IPS DF 6.9 (cell line): Measurements from ENCODE around the gene NCK1.
"Not testable (repeated sequence)": the region's sequence is repeated elsewhere in the genome, so short reads cannot be mapped to it uniquely, and the experiment has no call there.

Experiments
- DNase-seq: peaks from one replicate; pipeline ENCODE4 v3.0.0-alpha.2; 2013; ENCODE audit warnings: low read depth, low spot score
- H3K27ac ChIP-seq: one replicate; pipeline ENCODE4 v1.5.1; 2013; ENCODE audit warnings: low read length, control low read depth
- H3K27me3 ChIP-seq: 2 replicates; pipeline ENCODE4 v1.6.1; 2013; ENCODE audit warnings: mild to moderate bottlenecking, low read length; ENCODE audit not compliant: control insufficient read depth, insufficient read depth
- H3K36me3 ChIP-seq: 2 replicates; pipeline ENCODE4 v1.6.1; 2013; ENCODE audit warnings: low read length; ENCODE audit not compliant: control insufficient read depth, insufficient read depth
- H3K4me1 ChIP-seq: 2 replicates; pipeline ENCODE4 v1.6.1; 2013; ENCODE audit warnings: low read length; ENCODE audit not compliant: control insufficient read depth, insufficient read depth
- H3K4me3 ChIP-seq: 2 replicates; pipeline ENCODE4 v1.5.1; 2013; ENCODE audit warnings: mild to moderate bottlenecking, low read length
- H3K9me3 ChIP-seq: 2 replicates; pipeline ENCODE4 v1.6.1; 2013; ENCODE audit warnings: low read length, inconsistent platforms; ENCODE audit not compliant: control insufficient read depth, insufficient read depth
- WGBS: extraction: QIAGEN DNeasy Blood & Tissue Kit; methylation state at CpG from one replicate; pipeline ENCODE4 v1.1.7; 2013; ENCODE audit warnings: mixed read lengths, missing lambda C conversion rate; ENCODE audit not compliant: insufficient read length, insufficient coverage; 5-methylcytosine and 5-hydroxymethylcytosine counted together

NCK1 gene

DNA sequence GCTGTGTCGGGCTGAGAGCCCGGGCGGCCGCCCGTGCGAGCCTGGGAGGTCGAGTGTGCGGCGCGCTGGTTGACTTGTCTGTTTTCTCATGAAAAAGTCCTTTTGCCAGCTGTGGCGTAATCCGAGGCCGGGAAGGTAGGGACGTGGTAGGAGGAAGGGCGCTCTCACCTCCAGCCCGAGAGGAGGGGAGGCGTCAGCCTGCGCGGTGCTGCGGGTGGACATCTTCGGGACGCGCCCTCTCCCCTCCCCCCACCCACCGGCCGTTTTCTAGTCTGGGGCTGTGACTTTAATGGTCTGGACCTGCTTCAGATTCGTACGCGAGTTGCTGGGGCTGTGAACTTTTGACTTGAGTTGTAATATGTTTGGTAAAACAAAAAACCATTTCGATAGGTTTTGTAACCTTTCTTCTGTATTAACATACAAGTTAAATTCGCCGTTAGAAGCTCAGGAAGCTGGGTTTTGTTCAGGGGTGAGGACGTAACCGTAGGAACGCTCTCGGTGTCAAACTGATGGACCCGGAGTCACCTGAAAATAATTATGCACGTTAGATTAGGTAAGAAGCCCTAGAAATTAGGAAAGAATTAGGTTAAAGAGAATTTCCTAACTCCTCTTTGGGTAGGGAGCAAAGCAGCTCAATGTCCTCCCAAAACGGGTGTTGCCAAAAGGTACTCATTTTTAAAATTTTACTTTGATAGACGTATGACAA lies 762 bp downstream of the NCK1 start:
- Histone ChIP-seq H3K27ac (no peak overlapping the region), H3K36me3 (no peaks in the 10 kb centered on the region), H3K9me3 (no peaks in the 10 kb centered on the region), H3K27me3 (no peaks in the 10 kb centered on the region), H3K4me1 (0 out of 2 replicates have a peak, but pooled peaks cover 1% of the 10 kb centered on the region), H3K4me3 (peak overlapping the region; percentile 71)
- DNase-seq: no peak
- WGBS: no CpG with 5 or more reads among the region's 39 CpGs

DNA sequence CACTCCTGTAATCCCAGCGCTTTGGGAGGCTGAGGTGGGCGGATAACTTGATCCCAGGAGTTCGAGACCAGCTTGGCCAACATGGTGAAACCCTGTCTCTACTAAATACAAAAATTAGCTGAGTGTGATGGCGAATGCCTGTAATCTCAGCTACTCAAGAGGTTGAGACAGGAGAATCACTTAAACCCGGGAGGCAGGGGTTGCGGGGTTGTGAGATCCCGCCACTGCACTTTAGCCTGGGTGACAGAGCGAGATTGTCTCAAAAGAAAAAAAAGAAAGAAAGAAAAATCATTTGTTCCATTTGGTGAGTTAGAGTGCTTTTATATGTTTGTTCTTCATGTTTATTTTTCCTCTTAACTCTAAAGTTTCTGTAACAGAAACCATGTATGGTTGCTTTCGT lies 7.3 kb downstream of the NCK1 start:
- no peaks in the 10 kb centered on the region for H3K9me3 ChIP-seq
- H3K27ac ChIP-seq: no peak overlapping the region
- no peak overlapping the region for H3K4me3 ChIP-seq
- no peak for DNase-seq
- no peaks in the 10 kb centered on the region; the same call in 1 of the 2 replicates for H3K36me3 ChIP-seq
- no CpG with 5 or more reads among the region's 9 CpGs for WGBS
- H3K27me3 ChIP-seq: no peaks in the 10 kb centered on the region
- no peaks in the 10 kb centered on the region for H3K4me1 ChIP-seq

DNA sequence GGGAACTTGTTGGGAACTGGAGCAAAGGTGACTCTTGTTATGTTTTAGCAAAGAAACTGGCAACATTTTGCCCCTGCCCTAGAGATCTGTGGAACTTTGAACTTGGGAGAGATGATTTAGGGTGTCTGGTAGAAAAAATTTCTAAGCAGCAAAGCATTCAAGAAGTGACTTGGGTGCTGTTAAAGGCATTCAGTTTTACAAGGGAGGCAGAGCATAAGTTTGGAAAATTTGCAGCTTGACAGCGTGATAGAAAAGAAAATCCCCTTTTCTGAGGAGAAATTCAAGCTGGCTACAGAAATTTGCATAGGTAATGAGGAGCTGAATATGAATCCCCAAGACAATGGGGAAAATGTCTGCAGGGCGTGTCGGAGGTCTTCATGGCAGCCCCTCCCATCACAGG lies 10.2 kb downstream of the NCK1 start:
- H3K27ac ChIP-seq, H3K4me1 ChIP-seq, DNase-seq, H3K36me3 ChIP-seq, H3K9me3 ChIP-seq, H3K4me3 ChIP-seq, H3K27me3 ChIP-seq: not testable (repeated sequence)
- WGBS: no CpG with 5 or more reads among the region's 3 CpGs

DNA sequence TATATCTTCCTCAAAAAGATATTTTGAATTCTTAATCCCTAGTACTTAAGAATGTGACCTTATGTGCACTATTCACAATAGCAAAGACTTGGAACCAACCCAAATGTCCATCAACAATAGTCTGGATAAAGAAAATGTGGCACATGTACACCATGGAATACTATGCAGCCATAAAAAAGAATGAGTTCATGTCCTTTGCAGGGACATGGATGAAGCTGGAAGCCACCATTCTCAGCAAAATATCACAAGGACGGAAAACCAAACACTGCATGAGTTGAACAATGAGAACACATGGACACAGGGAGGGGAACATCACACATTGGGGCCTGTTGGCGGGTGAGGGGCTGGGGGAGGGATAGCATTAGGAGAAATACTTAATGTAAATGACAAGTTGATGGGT lies 17.5 kb downstream of the NCK1 start:
- DNase-seq, H3K4me3 ChIP-seq, H3K4me1 ChIP-seq, H3K36me3 ChIP-seq, H3K27me3 ChIP-seq, H3K27ac ChIP-seq, H3K9me3 ChIP-seq: not testable (repeated sequence)
- no CpG with 5 or more reads among the region's 2 CpGs for WGBS

DNA sequence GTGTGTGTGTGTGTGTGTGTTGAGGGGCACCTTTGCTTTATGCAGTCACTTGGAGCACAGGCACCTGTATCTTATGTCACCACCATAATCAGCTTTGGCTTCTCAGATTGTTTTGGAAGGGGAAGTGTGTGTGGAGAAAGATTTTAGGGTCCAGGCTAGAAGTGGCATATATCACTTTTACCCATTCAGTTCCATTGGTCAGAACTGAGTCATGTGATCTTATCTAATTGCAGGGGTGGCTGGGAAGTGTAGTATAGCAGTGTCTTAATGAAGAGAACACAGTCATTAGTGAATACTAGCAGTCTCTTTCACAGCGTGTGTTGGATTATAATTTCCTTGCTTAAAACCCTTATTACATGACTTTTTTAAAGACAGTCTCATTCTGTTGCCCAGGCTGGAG lies 20.6 kb downstream of the NCK1 start:
- no peaks in the 10 kb centered on the region for H3K36me3 ChIP-seq
- no peaks in the 10 kb centered on the region for H3K9me3 ChIP-seq
- H3K27me3 ChIP-seq: no peaks in the 10 kb centered on the region
- H3K4me1 ChIP-seq: no peaks in the 10 kb centered on the region
- no peak overlapping the region for H3K4me3 ChIP-seq
- H3K27ac ChIP-seq: no peak overlapping the region
- WGBS: no CpG with 5 or more reads among the region's 1 CpG
- no peak for DNase-seq

DNA sequence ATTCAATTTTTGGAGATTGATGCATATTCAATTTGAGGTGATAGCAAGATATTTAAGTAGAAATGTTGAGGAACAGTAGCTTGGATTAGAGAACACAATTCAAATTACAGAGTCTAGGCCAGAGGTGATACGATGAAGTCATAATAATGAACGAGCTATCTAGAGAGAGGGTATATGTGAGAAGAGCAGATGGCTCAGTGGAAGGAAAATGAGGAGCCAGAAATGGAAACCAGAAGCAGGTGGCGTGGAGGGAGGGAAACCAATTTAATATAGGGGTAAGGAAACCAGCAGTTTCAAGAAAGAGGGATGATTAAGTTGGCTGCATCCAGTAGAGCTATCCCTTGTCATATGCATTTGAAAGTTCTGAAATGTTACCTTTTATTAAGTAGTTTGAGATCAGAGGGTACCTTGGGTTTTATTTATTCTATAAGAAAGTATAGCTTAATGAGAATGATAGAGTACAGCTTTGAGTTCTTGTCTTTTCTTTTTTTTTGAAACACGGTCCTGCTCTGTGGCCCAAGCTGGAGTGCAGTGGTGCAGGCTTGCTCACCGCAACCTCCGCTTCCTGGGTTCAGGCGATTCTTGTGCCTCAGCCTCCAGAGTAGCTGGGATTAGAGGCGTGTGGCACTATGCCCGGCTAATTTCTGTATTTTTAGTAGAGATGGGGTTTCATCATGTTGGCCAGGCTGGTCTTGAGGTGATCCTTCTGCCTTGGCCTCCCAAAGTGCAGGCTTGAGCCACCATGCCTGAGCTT lies 22.1 kb downstream of the NCK1 start:
- DNase-seq: no peak
- H3K27me3 ChIP-seq: no peaks in the 10 kb centered on the region
- H3K4me3 ChIP-seq: no peak overlapping the region
- no peak overlapping the region for H3K27ac ChIP-seq
- no peaks in the 10 kb centered on the region for H3K36me3 ChIP-seq
- H3K9me3 ChIP-seq: no peaks in the 10 kb centered on the region
- H3K4me1 ChIP-seq: no peaks in the 10 kb centered on the region
- WGBS: no CpG with 5 or more reads among the region's 9 CpGs

DNA sequence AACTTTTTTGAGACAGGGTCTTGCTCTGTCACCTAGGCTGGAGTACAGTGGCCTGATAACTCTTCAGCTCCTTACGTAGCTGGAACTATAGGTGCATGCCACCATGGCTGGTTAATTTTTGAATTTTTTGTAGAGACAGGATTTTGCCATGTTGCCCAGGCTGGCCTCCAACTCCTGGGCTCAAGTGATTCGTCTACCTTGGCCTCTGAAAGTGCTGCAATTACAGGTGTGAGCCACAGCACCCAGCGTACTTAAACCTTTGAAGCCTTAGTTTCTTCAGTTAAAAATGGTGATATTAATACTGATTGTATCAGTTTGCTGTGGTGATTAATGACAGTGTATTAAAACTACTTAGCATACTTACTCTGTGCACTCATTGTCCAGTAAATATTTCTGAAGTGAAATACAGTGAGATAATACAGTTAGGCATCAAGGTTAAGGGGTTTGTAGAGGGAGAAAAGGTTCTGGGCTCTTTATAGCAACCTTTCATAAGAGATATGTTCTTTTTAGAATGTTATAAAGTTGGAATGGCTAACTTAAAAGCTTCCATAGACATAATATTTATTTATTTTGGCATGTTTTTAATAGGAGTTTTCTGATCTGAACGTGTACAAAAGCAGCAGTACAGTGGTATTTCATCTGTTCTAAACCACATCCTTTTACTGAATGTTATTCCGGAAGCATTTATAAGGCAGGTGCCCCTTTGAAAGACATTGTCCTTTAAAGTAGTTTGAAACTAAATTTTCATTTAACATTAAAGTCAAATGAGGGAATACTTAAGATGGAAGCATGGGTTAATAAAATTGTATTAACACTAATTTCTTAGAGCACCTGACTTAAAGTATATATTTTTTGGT lies 23.6 kb downstream of the NCK1 start:
- no peak for DNase-seq
- H3K4me3 ChIP-seq: no peak overlapping the region
- H3K9me3 ChIP-seq: no peaks in the 10 kb centered on the region
- H3K27me3 ChIP-seq: no peaks in the 10 kb centered on the region
- no peaks in the 10 kb centered on the region for H3K4me1 ChIP-seq
- H3K27ac ChIP-seq: no peak overlapping the region
- H3K36me3 ChIP-seq: no peaks in the 10 kb centered on the region
- no CpG with 5 or more reads among the region's 5 CpGs for WGBS

DNA sequence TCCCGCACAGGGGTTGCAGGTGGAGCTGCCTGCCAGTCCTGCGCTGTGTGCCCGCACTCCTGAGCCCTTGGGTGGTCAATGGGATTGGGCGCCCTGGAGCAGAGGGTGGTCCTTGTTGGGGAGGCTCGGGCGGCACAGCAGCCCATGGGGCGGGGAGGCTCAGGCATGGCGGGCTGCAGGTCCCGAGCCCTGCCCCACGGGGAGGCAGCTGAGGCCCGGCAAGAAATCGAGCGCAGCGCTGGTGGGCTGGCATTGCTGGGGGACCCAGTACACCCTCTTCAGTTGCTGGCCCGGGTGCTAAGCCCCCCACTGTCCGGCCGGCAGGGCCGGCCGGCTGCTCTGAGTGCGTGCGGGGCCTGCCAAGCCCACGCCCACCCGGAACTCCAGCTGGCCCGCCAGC lies 27.9 kb downstream of the NCK1 start:
- no peaks in the 10 kb centered on the region for H3K9me3 ChIP-seq
- no CpG with 5 or more reads among the region's 24 CpGs for WGBS

DNA sequence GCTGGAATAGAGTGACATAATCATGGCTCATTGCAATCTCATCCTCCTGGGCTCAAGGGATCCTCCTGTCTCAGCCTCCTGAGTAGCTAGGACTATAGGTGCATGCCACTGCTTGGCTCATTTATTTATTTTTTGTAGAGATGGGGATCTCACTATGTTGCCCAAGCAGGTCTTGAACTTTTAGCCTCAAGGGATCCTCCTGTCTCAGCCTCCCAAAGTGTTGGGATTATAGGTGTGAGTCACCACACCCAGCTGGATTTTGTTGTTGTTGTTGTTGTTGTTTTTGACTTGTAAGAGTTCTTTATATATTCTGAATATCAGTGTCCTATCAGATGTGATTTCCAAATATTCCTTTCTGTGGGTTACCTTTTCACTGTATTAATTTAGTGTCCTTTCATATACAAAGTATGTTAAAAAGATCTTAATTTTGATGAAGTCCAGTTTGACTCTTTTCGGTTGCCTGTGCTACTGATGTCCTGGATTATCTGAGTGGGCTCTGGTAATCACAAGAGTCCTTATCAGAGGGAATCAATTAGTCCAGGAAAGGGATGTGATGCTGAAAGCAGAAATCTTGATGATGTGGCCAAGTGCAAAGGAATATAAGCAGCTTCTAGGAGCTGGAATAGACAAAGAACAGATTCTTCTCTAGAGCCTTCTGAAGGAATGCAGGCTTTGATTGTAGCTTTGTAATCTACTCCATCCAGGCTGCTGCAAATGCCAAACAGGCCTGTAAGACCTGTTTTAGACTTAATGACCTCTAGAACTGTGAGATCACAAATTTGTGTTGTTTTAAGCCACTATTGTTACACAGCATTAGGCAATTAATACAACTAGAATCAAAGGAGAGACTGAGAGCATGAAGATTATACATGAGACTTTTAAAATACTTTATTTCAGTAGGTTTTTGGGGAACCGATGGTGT lies 30.2 kb downstream of the NCK1 start:
- Histone ChIP-seq H3K36me3 (no peaks in the 10 kb centered on the region), H3K4me3 (no peak overlapping the region), H3K27me3 (no peaks in the 10 kb centered on the region), H3K9me3 (no peaks in the 10 kb centered on the region), H3K4me1 (no peaks in the 10 kb centered on the region; the same call in 1 of the 2 replicates), H3K27ac (no peak overlapping the region)
- DNase-seq: no peak
- no CpG with 5 or more reads among the region's 2 CpGs for WGBS

More for the DNA sequence above, 27.9 kb downstream of the NCK1 start:
- no peak overlapping the region for H3K4me3 ChIP-seq
- no peaks in the 10 kb centered on the region for H3K36me3 ChIP-seq
- DNase-seq: no peak
- no peak overlapping the region for H3K27ac ChIP-seq
- no peaks in the 10 kb centered on the region for H3K27me3 ChIP-seq
- H3K4me1 ChIP-seq: no peaks in the 10 kb centered on the region; the same call in 1 of the 2 replicates
